Heart left ventricle (tissue), 16 donors: ENCODE measurements around the gene GPR39. TPM values are rescaled to one million over a fixed set of nuclear protein-coding genes. Genes with fewer than 3 reads are reported as not detected.
A peak's percentile ranks its signal among the peaks of the same experiment; 100 is the strongest.

Source experiments
- ATAC-seq, 4 donors: fragments of 200-7000 bp; cut with Tn5 transposase; one replicate each; pipeline ENCODE4 v1.9.1; 2020 to 2022; ENCODE audit warnings: moderate library complexity in 4 of 4, mild to moderate bottlenecking in 3 of 4, moderate number of reproducible peaks in 1 of 4
- DNase-seq, 5 donors: peaks; one replicate each; pipeline ENCODE4 v3.0.0-alpha.2; 2020
- H3K27ac ChIP-seq, 12 donors: fragments of 200-600 bp; sonication (generic) in 4 of 12; one replicate each; pipeline versions ENCODE4 v1.5.0 to v1.8.0; 2016 to 2022; ENCODE audit warnings: mild to moderate bottlenecking in 2 of 12
- H3K27me3 ChIP-seq, 9 donors: fragments of 200-600 bp; sonication (generic) in 2 of 9; one replicate each; pipeline versions ENCODE4 v1.5.1 to v1.8.0; 2016 to 2022; ENCODE audit warnings: mild to moderate bottlenecking in 3 of 9
- H3K36me3 ChIP-seq, 9 donors: fragments of 200-600 bp; sonication (generic) in 2 of 9; one replicate each; pipeline versions ENCODE4 v1.5.0 to v1.8.0; 2018 to 2022; ENCODE audit warnings: mild to moderate bottlenecking in 2 of 9
- H3K4me1 ChIP-seq, 12 donors: fragments of 200-600 bp; sonication (generic) in 4 of 12; one replicate each; pipeline versions ENCODE4 v1.5.0 to v1.8.0; 2016 to 2022; ENCODE audit warnings: mild to moderate bottlenecking in 3 of 12
- H3K4me3 ChIP-seq, 12 donors: fragments of 200-600 bp; sonication (generic) in 4 of 12; one replicate each; pipeline versions ENCODE4 v1.5.0 to v1.8.0; 2017 to 2022; ENCODE audit warnings: mild to moderate bottlenecking in 9 of 12, moderate library complexity in 4 of 12
- H3K9me3 ChIP-seq, 12 donors: fragments of 200-600 bp; sonication (generic) in 4 of 12; one replicate each; pipeline versions ENCODE4 v1.5.0 to v1.8.0; 2016 to 2022; ENCODE audit warnings: mild to moderate bottlenecking in 1 of 12
- CTCF ChIP-seq, 12 donors: fragments of 200-600 bp; sonication (generic) in 4 of 12; IDR thresholded peaks; one replicate each; pipeline versions ENCODE4 v1.5.0 to v1.8.0; 2018 to 2022; ENCODE audit warnings: antibody characterized with exemption in 12 of 12, mild to moderate bottlenecking in 5 of 12
- POLR2A ChIP-seq, 2 donors: fragments of 450-650 bp; IDR thresholded peaks; one replicate each; pipeline ENCODE4 v1.6.1; 2017; ENCODE audit warnings: antibody characterized with exemption in 2 of 2, mild to moderate bottlenecking in 2 of 2, moderate library complexity in 2 of 2
- WGBS, 4 donors: extraction: QIAGEN DNeasy Blood & Tissue Kit in 2 of 4; methylation state at CpG; one replicate each; pipeline versions ENCODE4 v1.1.5 to v1.1.7; 2013 to 2018; 5-methylcytosine and 5-hydroxymethylcytosine counted together
- intact Hi-C, 10 donors: fragments of 100-400 bp; cut with DNase I; formaldehyde crosslinking; loops; one replicate each; pipeline versions ENCODE4 v1.11.1 to v1.14.2; 2022
- long read RNA-seq, 3 donors: library from polyadenylated mRNA; unstranded; transcript quantifications; one replicate each; pipeline ENCODE4 v2.0.0, GENCODE V29; 2020 to 2021
- polyA plus RNA-seq, 2 donors: library from polyadenylated mRNA; stranded (reverse); fragments of 200-250 nt; gene quantifications; one replicate each; pipeline ENCODE4 v1.2.3, GENCODE V29; 2013
- total RNA-seq, 9 donors: library from RNA; depleted of rRNA in 2 of 9; stranded (reverse); fragments of >200 nt in 2 of 9; fragmentation: NEBNext Ultra II Directional in 3 of 9; extraction: Animal tissue kit (Norgen Biotek cat#: 25700) in 3 of 9; gene quantifications; one replicate each; pipeline versions ENCODE4 v1.1.0 to v1.2.4, GENCODE V29; 2016 to 2023
- donor health status: ischemic (EF 13 %, LVEDD 7.1; RV severe dilation, severe dysfunction).
- donor health status: healthy with polysubstance abuse.
- donor health status: DM: no; HTN: yes; CAD: no.
- donor health status: DM: no; HTN: no; CAD: no.
- donor health status: ischemic (EF 25% LVEDD 6.9; RV normal size, moderate dysfunction).
- donor health status: ischemic (EF 25% LVEDD 5.7; RV mildly dilated, moderate dysfunction).
- donor health status: healthy.
- donor health status: DM: yes; HTN: yes; CAD: no.
- donor health status: ischemic (EF 35%, LVEDD 5.7; RV mildly dilated, moderate dysfunction).
- donor health status: nonischemic (EF 11% LVEDD 7.7; RV severe dilation, severe dysfunction).
- donor health status: DM: yes; HTN: yes; CAD: no.
- donor health status: PGD.
- donor health status: ischemic (EF 29% LVEDD 5.4; RV normal size, mild dysfunction).
- donor health status: nonischemic (EF 23%, LVEDD 6.1; RV moderate dilation, normal function).

GPR39 gene
- not detected for total RNA-seq
- under 1 TPM in 1 of 2 donors, not detected in 1; 0.11 TPM for polyA plus RNA-seq
- long read RNA-seq, donor 1: 0 reads
- long read RNA-seq, donor 2: 0 reads
- long read RNA-seq, donor 3: 0 reads

GRCh38 chr2:132416723-132417395 is at the start of gene GPR39:
Gene GPR39 (plus strand): TSS chr2:132416805.
- whole genome bisulfite sequencing, 4 donors: 44 to 58% (median 53%) methylated on average over 22 to 23 of the region's 23 CpGs
- TF ChIP-seq POLR2A (IDR thresholded peaks at IDR 0.05): no peak
- no peak for TF ChIP-seq CTCF (IDR thresholded peaks at IDR 0.05)
- intact Hi-C loops: no loop called here
- Histone ChIP-seq H3K27me3 (peaks cover 0 to 39% (median 6%) of the 10 kb centered on the region in 9 donors), H3K4me3 (peak within 1 kb of the TSS; percentile 9 to 63 (median 54)), H3K4me1 (peaks cover 0 to 18% (median 6%) of the 10 kb centered on the region in 12 donors), H3K9me3 (no peaks in the 10 kb centered on the region), H3K36me3 (no peaks in the 10 kb centered on the region), H3K27ac (no peak within 1 kb of the TSS)
- no peak for DNase-seq
- ATAC-seq: peak in 1 of 4 donors; percentile 55

- ATAC-seq (no peak), DNase-seq (no peak)
- intact Hi-C loops: no loop called here
- peaks cover 0 to 6% (median 0%) of the 10 kb centered on the region in 12 donors for H3K4me1 ChIP-seq
- H3K9me3 ChIP-seq: peaks cover 0 to 14% (median 2%) of the 10 kb centered on the region in 12 donors
- no peaks in the 10 kb centered on the region for H3K27me3 ChIP-seq
- WGBS, 4 donors: 38 to 44% (median 40%) methylated on average over 2 of the region's 2 CpGs
- no peak overlapping the region for H3K27ac ChIP-seq
- no peak overlapping the region for H3K4me3 ChIP-seq
- no peaks in the 10 kb centered on the region for H3K36me3 ChIP-seq
- no peak for TF ChIP-seq POLR2A (IDR thresholded peaks at IDR 0.05)
- no peak for TF ChIP-seq CTCF (IDR thresholded peaks at IDR 0.05)
Observed at GRCh38 chr2:132368191-132368590, 48.4 kb upstream of the GPR39 start.

- Histone ChIP-seq H3K4me1 (peaks cover 0 to 6% (median 0%) of the 10 kb centered on the region in 12 donors), H3K36me3 (no peaks in the 10 kb centered on the region), H3K27ac (no peak overlapping the region), H3K27me3 (peaks cover 0 to 2% (median 0%) of the 10 kb centered on the region in 9 donors), H3K9me3 (no peaks in the 10 kb centered on the region), H3K4me3 (no peak overlapping the region)
- TF ChIP-seq POLR2A (IDR thresholded peaks at IDR 0.05): no peak
- no peak for TF ChIP-seq CTCF (IDR thresholded peaks at IDR 0.05)
- no peak for DNase-seq
- intact Hi-C loops: no loop called here
- WGBS, 4 donors: 91 to 96% (median 95%) methylated on average over 3 of the region's 3 CpGs
- ATAC-seq: no peak
Observed at GRCh38 chr2:132372276-132372675, 44.3 kb upstream of the GPR39 start.

- H3K27ac ChIP-seq: no peak overlapping the region
- no peak for ATAC-seq
- no peak for TF ChIP-seq CTCF (IDR thresholded peaks at IDR 0.05)
- no peak for TF ChIP-seq POLR2A (IDR thresholded peaks at IDR 0.05)
- no peak overlapping the region for H3K4me3 ChIP-seq
- DNase-seq: no peak
- peaks cover 0 to 2% (median 0%) of the 10 kb centered on the region in 9 donors for H3K27me3 ChIP-seq
- 62 to 82% (median 76%) methylated on average over 5 of the region's 5 CpGs for WGBS, 4 donors
- no peaks in the 10 kb centered on the region for H3K36me3 ChIP-seq
- H3K9me3 ChIP-seq: no peaks in the 10 kb centered on the region
- peaks cover 0 to 6% (median 0%) of the 10 kb centered on the region in 12 donors for H3K4me1 ChIP-seq
- intact Hi-C loops: no loop called here
Observed at GRCh38 chr2:132373391-132374135, 43.0 kb upstream of the GPR39 start.
